Activated naive CD4-positive, alpha-beta T cell treated with anti-CD3 and anti-CD28 coated beads, Interleukin-2, amount 50 U/mL, for 72 hours (primary cell): ENCODE results near the gene MAT2A. TPM values are rescaled to one million over a fixed set of nuclear protein-coding genes. Genes with fewer than 3 reads are reported as not detected.

ENCODE experiments used
- ATAC-seq, 2 donors: fragments of 150-1000 bp; cut with Tn5 transposase; 2 replicates each; pipeline ENCODE4 v1.10.0; 2021; ENCODE audit warnings: mild to moderate bottlenecking in 2 of 2, moderate library complexity in 2 of 2
- DNase-seq, 2 donors: peaks; one replicate each; pipeline ENCODE4 v3.0.0; 2021 to 2022; ENCODE audit warnings: low spot score in 2 of 2
- H3K27ac Mint-ChIP-seq, 2 donors: one replicate each; pipeline ENCODE4 v1.8.0; 2022; ENCODE audit warnings: mild to moderate bottlenecking in 2 of 2, mixed read lengths in 2 of 2
- H3K36me3 Mint-ChIP-seq, 2 donors: one replicate each; pipeline ENCODE4 v1.8.0; 2022; ENCODE audit warnings: mixed read lengths in 2 of 2
- H3K9me3 Mint-ChIP-seq, 2 donors: one replicate each; pipeline ENCODE4 v1.8.0; 2022; ENCODE audit warnings: mixed read lengths in 2 of 2
- total RNA-seq, 2 donors: library from RNA; stranded (reverse); gene quantifications; one replicate each; pipeline ENCODE4 v1.2.3, GENCODE V29; 2022

The MAT2A gene
- total RNA-seq, 2 donors from 2014 or later, result 271 to 281 TPM

DNA sequence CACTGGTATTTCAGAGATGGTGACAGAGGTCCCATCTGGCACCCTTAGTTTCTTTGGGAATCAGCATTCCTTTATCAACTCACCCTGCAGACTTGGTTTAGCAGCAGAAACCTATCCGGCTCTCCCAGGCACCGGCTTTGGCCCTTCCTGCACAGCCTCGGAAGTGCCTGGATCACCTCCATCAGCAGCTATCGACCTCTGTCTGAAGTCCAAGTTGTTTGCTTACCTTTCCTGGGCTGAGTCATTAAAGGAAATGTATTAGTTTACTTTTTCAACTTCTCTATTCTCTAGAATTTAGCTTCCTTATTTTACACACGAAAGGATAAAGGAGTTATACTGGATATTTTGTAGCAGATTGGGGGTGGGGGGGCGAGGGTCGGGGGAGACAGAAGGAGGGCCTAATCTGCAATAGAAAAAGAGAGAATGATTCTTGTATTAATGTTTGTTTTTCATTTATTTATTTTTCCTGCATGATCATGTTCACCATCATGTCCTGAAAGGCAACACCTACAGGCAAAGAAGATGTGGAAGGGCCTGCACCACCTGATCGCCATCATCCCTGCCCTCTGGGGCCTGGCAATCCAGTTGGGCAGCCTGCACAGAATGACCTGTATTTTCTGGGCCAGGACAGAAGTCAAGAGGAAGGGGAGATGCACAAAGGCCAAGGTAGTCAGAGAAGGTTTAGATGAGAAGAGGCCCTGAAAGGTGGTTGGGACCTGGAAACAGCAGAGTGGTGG lies 22.1 kb upstream of the MAT2A start:
- ATAC-seq, result no peak
- H3K27ac Mint-ChIP-seq, result peak overlapping the region in 1 of 2 donors; percentile 37
- no peaks in the 10 kb centered on the region for H3K9me3 Mint-ChIP-seq
- H3K36me3 Mint-ChIP-seq, result no peaks in the 10 kb centered on the region
- no peak for DNase-seq

DNA sequence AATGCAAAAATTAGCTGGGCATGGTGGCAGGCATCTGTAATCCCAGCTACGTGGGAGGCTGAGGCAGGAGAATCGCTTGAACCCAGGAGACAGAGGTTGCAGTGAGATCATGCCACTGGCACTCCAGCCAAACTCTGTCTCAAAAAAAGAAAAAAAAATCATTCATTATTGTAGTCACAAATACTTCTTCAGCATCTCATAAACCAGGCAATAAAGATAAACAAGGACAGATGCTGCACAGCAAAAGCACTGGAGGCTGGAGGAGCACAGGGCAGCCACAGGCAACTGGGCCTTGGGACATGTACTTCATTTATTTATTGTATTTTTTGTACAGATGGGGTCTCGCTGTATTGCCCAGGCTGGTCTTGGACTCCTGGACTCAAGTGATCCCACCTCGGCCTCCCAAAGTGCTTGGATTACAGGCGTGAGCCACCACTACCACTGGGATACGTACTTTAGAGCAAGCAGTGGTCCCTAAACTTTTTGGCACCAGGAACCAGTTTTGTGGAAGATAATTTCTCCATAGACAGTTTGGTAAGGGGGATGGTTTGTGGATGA lies 16.8 kb upstream of the MAT2A start:
- no peaks in the 10 kb centered on the region for H3K36me3 Mint-ChIP-seq
- H3K9me3 Mint-ChIP-seq, result no peaks in the 10 kb centered on the region
- peak in 1 of 2 donors; percentile 14 for DNase-seq
- no peak overlapping the region for H3K27ac Mint-ChIP-seq
- ATAC-seq, result no peak

GRCh38 chr2:85523062-85523902 lies 15.7 kb upstream of the MAT2A start:
- Mint-ChIP-seq H3K27ac (no peak overlapping the region), H3K9me3 (no peaks in the 10 kb centered on the region), H3K36me3 (no peaks in the 10 kb centered on the region)
- ATAC-seq, result no peak
- no peak for DNase-seq

- ATAC-seq (no peak), DNase-seq (no peak)
- Mint-ChIP-seq H3K27ac (no peak overlapping the region), H3K9me3 (no peaks in the 10 kb centered on the region), H3K36me3 (no peaks in the 10 kb centered on the region)
Measured at GRCh38 chr2:85523903-85524335, 15.0 kb upstream of the MAT2A start.

DNA sequence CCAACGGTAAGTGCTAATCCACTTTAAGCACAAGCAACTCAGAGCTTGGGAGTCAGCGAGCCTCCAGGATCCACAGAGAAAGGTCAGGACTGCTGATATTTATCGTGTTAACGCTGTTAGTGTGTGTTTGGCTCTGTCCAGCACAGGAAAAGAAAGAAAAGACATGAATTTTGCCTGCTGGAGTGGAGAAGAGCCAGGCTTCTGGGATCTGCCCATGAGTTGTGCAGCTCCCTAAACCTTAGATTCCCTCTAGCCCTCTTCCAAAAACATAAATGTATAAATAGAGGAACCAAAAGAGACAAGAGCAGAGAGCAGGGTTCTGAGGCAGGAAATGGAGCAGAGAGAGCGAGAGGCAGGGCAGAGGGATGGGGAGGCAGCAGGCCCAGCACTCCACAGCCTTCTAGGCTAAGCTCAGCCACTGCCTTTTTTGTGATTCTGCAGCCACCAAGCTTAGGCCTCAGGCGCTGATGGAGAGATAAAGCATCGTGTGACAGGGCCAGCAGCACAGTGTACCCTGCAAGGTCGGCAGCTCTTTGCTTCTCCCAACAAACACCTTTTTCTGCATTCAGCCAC lies 14.5 kb upstream of the MAT2A start:
- no peak for ATAC-seq
- Mint-ChIP-seq H3K9me3 (no peaks in the 10 kb centered on the region), H3K27ac (no peak overlapping the region), H3K36me3 (no peaks in the 10 kb centered on the region)
- DNase-seq, result no peak

- no peak overlapping the region for H3K27ac Mint-ChIP-seq
- H3K36me3 Mint-ChIP-seq, result no peaks in the 10 kb centered on the region
- no peaks in the 10 kb centered on the region for H3K9me3 Mint-ChIP-seq
- ATAC-seq, result no peak
- no peak for DNase-seq
Measured at GRCh38 chr2:85525029-85525428, 13.9 kb upstream of the MAT2A start.

- H3K36me3 Mint-ChIP-seq, result no peaks in the 10 kb centered on the region
- H3K9me3 Mint-ChIP-seq, result no peaks in the 10 kb centered on the region
- ATAC-seq (no peak), DNase-seq (no peak)
- H3K27ac Mint-ChIP-seq, result no peak overlapping the region
Measured at GRCh38 chr2:85525567-85525966, 13.4 kb upstream of the MAT2A start.

- H3K36me3 Mint-ChIP-seq, result no peaks in the 10 kb centered on the region
- no peak for ATAC-seq
- no peak overlapping the region for H3K27ac Mint-ChIP-seq
- H3K9me3 Mint-ChIP-seq, result no peaks in the 10 kb centered on the region
- no peak for DNase-seq
Measured at GRCh38 chr2:85527787-85528186, 11.2 kb upstream of the MAT2A start.

- no peak overlapping the region for H3K27ac Mint-ChIP-seq
- no peak for DNase-seq
Measured at GRCh38 chr2:85528355-85528754, 10.6 kb upstream of the MAT2A start.

GRCh38 chr2:85529809-85530208 lies 9.2 kb upstream of the MAT2A start:
- DNase-seq (no peak), ATAC-seq (no peak)
- no peaks in the 10 kb centered on the region for H3K9me3 Mint-ChIP-seq
- no peaks in the 10 kb centered on the region for H3K36me3 Mint-ChIP-seq
- H3K27ac Mint-ChIP-seq, result no peak overlapping the region

More at GRCh38 chr2:85528355-85528754, 10.6 kb upstream of the MAT2A start:
- ATAC-seq, result no peak
- Mint-ChIP-seq H3K36me3 (no peaks in the 10 kb centered on the region), H3K9me3 (no peaks in the 10 kb centered on the region)

DNA sequence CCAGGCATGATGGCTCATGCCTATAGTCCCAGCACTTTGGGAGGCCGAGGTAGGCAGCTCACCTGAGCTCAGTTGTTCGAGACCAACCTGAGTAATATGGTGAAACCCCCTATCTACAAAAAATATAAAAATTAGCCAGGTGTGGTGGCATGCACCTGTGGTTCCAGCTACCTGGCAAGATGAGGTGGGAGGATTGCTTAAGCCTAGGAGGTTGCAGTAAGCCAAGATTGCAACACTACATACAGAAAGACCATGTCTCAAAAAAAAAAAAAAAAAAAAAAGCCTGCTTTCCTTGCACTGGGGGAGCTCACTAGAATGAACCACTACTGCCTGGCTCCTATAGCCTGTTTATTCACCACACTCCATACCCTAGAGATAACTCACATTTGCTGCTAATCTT lies 7.4 kb upstream of the MAT2A start:
- DNase-seq (no peak), ATAC-seq (no peak)
- Mint-ChIP-seq H3K36me3 (no peaks in the 10 kb centered on the region), H3K27ac (no peak overlapping the region), H3K9me3 (no peaks in the 10 kb centered on the region)

DNA sequence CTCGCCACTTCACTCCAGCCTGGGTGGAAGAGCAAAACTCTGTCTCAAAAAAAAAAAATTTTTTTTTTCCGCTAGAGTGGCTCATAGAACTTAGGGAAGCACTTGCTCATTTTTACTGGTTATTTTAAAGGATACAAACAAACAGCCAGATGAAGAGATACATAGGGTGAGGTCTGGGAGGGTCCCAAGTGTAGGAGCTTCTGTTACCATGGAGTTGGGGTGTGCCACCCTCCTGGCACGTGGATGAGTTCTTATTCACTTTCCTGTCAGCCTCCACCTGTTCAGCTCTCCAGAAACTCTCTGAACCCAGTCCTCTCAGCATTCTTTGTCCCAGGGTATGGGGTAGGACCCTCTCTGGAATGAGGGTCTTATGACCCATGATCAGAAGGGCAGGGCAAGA lies 4.9 kb upstream of the MAT2A start:
- H3K36me3 Mint-ChIP-seq, result peaks cover 6 to 17% of the 10 kb centered on the region in 2 donors
- DNase-seq, result no peak
- no peaks in the 10 kb centered on the region for H3K9me3 Mint-ChIP-seq
- H3K27ac Mint-ChIP-seq, result peak overlapping the region in 1 of 2 donors; percentile 2
- ATAC-seq, result no peak

GRCh38 chr2:85534881-85535280 lies 4.1 kb upstream of the MAT2A start:
- Mint-ChIP-seq H3K27ac (peak overlapping the region; percentile 1 to 2), H3K9me3 (no peaks in the 10 kb centered on the region), H3K36me3 (peaks cover 9 to 23% of the 10 kb centered on the region in 2 donors)
- DNase-seq (no peak), ATAC-seq (no peak)

- Mint-ChIP-seq H3K36me3 (peaks cover 25 to 39% of the 10 kb centered on the region in 2 donors), H3K27ac (peak overlapping the region in 1 of 2 donors; percentile 94), H3K9me3 (no peaks in the 10 kb centered on the region)
- DNase-seq (no peak), ATAC-seq (no peak)
Measured at GRCh38 chr2:85536479-85536878, 2.5 kb upstream of the MAT2A start.

- ATAC-seq (no peak), DNase-seq (peak in 1 of 2 donors; percentile 62)
- Mint-ChIP-seq H3K27ac (peak overlapping the region; percentile 94 to 97), H3K36me3 (peaks cover 38 to 52% of the 10 kb centered on the region in 2 donors), H3K9me3 (no peaks in the 10 kb centered on the region)
Measured at GRCh38 chr2:85537600-85538506, 1.1 kb upstream of the MAT2A start.
